Choroid plexus epithelial cell (primary cell): Measurements from ENCODE around the gene CORO7.
"Not testable (repeated sequence)": the region's sequence is repeated elsewhere in the genome, so short reads cannot be mapped to it uniquely, and the experiment has no call there.

ENCODE experiments used
- DNase-seq: peaks from one replicate; pipeline ENCODE4 v3.0.0-alpha.2; 2010; ENCODE audit warnings: low read depth
- H3K4me3 ChIP-seq: 2 replicates; pipeline ENCODE4 v1.5.1; 2011; ENCODE audit warnings: low read depth, mild to moderate bottlenecking, control low read depth, low read length, moderate library complexity
- CTCF ChIP-seq: conservative IDR thresholded peaks from 2 replicates; pipeline ENCODE4 v1.5.1; 2011; ENCODE audit warnings: low read depth, mild to moderate bottlenecking, control low read depth, inconsistent platforms, low read length, moderate library complexity

Gene CORO7

GRCh38 chr16:4344983-4345835 lies 71.2 kb downstream of the CORO7 start:
- no peak for TF ChIP-seq CTCF
- H3K4me3 ChIP-seq, result no peak overlapping the region
- no peak for DNase-seq

GRCh38 chr16:4344300-4344982 lies 72.0 kb downstream of the CORO7 start:
- not testable (repeated sequence) for DNase-seq, H3K4me3 ChIP-seq

GRCh38 chr16:4342866-4343744 lies 73.3 kb downstream of the CORO7 start:
- no peak for DNase-seq
- no peak for TF ChIP-seq CTCF
- H3K4me3 ChIP-seq, result no peak overlapping the region

- TF ChIP-seq CTCF, result no peak
- no peak overlapping the region for H3K4me3 ChIP-seq
- DNase-seq, result no peak
Measured at GRCh38 chr16:4341250-4341649, 75.1 kb downstream of the CORO7 start.

- H3K4me3 ChIP-seq, result no peak overlapping the region
- TF ChIP-seq CTCF, result no peak
- DNase-seq, result no peak
Measured at GRCh38 chr16:4340443-4340842, 76.0 kb downstream of the CORO7 start.

GRCh38 chr16:4339909-4340308 lies 76.5 kb downstream of the CORO7 start:
- no peak overlapping the region for H3K4me3 ChIP-seq
- DNase-seq, result peak; percentile 49

More at GRCh38 chr16:4339909-4340308, 76.5 kb downstream of the CORO7 start:
- TF ChIP-seq CTCF, result peak; percentile 34
